Esophagus squamous epithelium (tissue), 4 donors: ENCODE data around the gene C12orf42.
"Not testable (repeated sequence)": the region's sequence is repeated elsewhere in the genome, so short reads cannot be mapped to it uniquely, and the experiment has no call there.

Source experiments
- POLR2A ChIP-seq, 4 donors: fragments of 450-650 bp; IDR thresholded peaks; one replicate each; pipeline ENCODE4 v1.6.1; 2017; ENCODE audit warnings: antibody characterized with exemption in 4 of 4, mild to moderate bottlenecking in 4 of 4, moderate library complexity in 3 of 4
- TF ChIP-seq, protein P1 (sequence below), 6 experiments: fragments of 450-650 bp in 4 of 6; fragments of 200-600 bp in 2 of 6; sonication (generic) in 2 of 6; IDR thresholded peaks; one replicate each; pipeline ENCODE4 v1.5.1; 2016 to 2019; ENCODE audit warnings: antibody characterized with exemption in 6 of 6, mild to moderate bottlenecking in 4 of 6, moderate library complexity in 4 of 6

DNA sequence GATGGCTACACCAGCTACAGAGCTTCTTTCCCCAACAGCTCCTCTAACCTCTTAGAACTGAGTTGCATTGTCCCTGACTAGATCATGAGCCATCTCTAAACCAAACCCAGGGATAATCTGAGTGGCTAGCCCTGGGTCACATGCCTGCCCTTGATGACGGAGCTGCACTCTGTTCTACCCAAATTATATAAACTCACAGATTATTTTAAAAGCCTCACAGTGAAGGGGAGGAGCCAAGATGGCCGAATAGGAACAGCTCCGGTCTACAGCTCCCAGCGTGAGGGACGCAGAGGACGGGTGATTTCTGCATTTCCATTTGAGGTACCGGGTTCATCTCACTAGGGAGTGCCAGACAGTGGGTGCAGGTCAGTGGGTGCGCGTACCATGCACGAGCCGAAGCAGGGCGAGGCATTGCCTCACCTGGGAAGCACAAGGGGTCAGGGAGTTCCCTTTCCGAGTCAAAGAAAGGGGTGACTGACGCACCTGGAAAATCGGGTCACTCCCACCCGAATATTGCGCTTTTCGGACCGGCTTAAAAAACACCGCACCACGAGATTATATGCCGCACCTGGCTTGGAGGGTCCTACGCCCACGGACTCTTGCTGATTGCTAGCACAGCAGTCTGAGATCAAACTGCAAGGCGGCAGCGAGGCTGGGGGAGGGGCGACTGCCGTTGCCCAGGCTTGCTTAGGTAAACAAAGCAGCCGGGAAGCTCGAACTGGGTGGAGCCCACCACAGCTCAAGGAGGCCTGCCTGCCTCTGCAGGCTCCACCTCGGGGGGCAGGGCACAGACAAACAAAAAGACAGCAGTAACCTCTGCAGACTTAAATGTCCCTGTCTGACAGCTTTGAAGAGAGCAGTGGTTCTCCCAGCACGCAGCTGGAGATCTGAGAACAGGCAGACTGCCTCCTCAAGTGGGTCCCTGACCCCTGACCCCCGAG lies 61.3 kb downstream of the C12orf42 start:
- TF ChIP-seq, protein P1, sequence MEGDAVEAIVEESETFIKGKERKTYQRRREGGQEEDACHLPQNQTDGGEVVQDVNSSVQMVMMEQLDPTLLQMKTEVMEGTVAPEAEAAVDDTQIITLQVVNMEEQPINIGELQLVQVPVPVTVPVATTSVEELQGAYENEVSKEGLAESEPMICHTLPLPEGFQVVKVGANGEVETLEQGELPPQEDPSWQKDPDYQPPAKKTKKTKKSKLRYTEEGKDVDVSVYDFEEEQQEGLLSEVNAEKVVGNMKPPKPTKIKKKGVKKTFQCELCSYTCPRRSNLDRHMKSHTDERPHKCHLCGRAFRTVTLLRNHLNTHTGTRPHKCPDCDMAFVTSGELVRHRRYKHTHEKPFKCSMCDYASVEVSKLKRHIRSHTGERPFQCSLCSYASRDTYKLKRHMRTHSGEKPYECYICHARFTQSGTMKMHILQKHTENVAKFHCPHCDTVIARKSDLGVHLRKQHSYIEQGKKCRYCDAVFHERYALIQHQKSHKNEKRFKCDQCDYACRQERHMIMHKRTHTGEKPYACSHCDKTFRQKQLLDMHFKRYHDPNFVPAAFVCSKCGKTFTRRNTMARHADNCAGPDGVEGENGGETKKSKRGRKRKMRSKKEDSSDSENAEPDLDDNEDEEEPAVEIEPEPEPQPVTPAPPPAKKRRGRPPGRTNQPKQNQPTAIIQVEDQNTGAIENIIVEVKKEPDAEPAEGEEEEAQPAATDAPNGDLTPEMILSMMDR (IDR thresholded peaks at IDR 0.05) = not testable (repeated sequence)
- TF ChIP-seq POLR2A (IDR thresholded peaks at IDR 0.05) = not testable (repeated sequence)
